Activated CD4-positive, alpha-beta T cell treated with anti-CD3 and anti-CD28 coated beads for 24 hours (primary cell): Measurements from ENCODE around the gene SRSF1.
A peak's percentile ranks its signal among the peaks of the same experiment; 100 is the strongest.

Source experiments
- DNase-seq, 2 donors: peaks; one replicate each; pipeline ENCODE4 v3.0.0-alpha.2; 2020; ENCODE audit warnings: low read depth in 2 of 2

Gene SRSF1

DNA sequence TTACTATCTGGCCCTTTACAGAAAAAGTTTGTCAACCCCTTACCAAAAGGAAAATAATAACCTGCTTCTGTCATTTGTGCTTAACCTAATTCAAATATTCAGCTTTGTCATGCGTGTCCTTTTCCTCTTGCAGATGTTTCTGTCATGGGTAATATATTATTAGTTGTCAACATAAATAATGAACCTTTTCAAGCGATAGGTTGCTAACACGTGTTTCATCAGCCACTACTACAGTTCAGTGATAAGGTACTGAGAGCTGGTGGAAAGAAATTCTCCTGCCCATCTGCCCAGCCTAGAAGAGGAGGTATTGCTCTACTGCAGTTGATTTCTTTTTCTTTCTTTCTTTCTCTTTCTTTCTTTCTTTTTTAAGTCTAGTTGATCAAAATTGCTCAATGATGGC is 12.0 kb upstream of the SRSF1 start:
- DNase-seq, result no peak

DNA sequence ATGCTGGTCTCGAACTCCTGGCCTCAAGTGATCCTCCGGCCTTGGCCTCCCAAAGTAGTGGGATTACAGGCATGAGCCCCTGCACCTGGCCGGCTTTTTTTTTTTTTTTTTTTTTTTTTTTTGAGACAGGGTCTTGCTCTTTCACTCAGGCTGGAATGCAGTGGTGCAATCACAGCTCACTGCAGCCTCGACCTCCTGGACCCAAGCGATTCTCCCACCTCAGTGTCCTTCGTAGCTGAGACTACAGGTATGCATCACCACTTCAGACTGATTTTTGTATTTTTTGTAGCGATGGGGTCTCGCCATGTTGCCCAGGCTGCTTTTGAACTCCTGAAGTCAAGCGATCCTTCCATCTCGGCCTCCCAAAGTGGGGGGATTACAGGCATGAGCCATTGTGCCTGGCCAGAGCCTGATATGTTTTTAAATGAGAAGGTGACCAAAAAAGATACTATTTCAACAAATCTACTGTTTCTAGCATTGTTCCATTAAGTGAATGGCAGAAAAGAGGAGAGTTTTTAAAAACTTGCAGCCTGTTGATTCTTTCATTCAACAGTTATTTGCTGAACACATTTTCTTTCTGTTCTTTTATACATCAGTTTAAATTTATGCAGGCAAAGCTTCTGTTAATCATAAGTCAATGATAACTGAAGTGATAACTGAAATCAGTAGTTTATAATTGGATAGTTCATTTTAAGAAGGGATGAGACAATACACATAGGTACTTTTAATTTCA is 3.2 kb upstream of the SRSF1 start:
- no peak for DNase-seq

GRCh38 chr17:58007781-58008706 is 998 bp upstream of the SRSF1 start:
- no peak for DNase-seq

DNA sequence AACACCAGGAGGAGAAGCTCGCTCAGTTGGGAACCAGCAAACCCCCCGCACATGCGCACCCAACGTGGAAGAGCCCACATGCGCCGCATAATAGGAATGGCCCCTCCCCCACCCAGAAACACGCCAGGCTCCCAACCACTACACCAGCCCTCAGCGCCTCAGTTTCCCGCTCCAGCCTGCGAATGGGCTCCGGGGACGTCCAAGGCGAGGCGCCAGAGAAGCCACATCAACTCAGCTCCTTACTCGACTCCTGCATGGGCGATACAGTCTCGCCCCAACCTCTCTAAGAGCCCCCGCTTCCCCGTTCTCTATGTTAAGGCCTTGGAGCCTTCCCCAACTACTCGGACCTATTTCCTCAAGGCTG is 504 bp downstream of the SRSF1 start:
- peak; percentile 67 for DNase-seq

GRCh38 chr17:58005728-58006559 is 1.1 kb downstream of the SRSF1 start:
- DNase-seq, result no peak

- DNase-seq, result no peak
Measured at GRCh38 chr17:58005031-58005727, 1.9 kb downstream of the SRSF1 start.

DNA sequence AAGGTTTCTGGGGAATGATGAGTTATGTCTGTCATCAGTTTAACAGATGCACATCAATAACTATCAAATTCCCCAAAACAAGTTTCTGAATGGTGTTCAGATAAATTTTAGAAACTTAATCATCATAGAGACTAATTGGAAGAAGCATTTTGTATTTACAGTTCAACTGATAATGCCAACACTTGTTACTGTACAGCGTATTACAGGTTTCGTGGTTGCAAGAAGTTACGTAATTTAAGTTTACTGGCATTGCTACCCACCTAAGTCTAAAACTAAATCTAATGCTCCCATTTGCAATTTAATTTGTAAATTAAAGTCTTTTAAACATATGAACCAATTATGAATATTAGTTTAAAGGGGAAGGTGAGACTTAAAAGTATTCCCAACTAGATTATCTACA is 3.0 kb downstream of the SRSF1 start:
- no peak for DNase-seq

- no peak for DNase-seq
Measured at GRCh38 chr17:58002973-58003372, 4.1 kb downstream of the SRSF1 start.

DNA sequence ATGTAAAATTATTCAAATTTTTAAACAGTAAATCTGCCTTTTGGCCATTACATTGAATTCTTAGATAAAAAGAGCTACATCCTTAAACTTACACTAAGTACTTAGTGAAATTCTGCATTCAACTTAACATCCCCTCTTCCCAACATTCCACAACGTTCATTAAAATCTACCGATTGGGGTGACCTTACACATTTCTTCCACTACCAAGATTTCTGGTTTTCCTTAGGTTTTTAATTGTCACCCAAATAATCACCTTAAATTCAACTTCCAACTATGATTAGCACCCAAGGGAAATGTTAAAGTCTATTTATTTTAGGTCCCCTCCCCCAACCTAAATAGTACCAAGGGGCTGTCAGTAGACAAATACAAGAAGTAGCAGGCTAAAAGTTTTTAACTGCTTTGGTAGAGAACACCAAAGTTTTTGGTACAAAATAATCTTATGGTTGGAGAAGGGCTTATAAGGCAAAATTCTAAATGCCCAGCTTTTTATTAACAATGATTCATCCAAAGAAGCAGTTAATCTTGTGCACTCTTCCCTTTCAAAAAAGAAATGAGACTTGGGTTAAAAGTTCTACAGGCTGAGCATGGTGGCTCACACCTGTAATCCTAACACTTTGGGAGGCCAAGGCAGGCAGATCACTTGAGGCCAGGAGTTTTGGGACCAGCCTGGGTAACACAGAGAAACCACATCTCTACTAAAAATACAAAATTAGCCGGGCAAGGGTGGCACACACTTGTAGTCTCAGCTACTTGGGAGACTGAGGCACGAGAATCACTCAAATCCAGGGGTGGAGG is 4.7 kb downstream of the SRSF1 start:
- DNase-seq, result no peak

GRCh38 chr17:58001461-58002124 is 5.5 kb downstream of the SRSF1 start:
- no peak for DNase-seq

- no peak for DNase-seq
Measured at GRCh38 chr17:57999496-58000017, 7.5 kb downstream of the SRSF1 start.

DNA sequence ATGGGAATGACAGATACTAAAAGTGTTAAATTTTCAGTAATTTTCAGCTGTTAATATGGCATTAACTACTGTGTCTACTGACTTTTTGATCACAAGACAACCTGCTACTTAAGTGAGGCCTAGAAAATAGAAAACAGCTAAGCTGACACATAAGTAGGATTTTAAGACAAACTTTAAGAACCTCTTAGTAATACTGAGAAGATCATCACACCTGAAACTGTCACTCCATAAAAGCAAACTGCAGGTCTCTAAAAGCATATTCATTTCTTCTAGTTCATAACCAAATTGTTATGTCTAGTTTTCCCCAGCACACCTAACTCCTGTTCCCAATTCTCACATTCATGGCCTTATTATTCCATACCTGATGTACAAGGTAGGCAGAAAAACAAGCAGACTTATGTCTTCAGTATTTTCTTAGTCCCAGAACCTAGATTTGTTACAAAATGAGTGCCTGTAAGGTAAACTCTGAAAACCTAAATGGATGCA is 8.0 kb downstream of the SRSF1 start:
- DNase-seq, result no peak

DNA sequence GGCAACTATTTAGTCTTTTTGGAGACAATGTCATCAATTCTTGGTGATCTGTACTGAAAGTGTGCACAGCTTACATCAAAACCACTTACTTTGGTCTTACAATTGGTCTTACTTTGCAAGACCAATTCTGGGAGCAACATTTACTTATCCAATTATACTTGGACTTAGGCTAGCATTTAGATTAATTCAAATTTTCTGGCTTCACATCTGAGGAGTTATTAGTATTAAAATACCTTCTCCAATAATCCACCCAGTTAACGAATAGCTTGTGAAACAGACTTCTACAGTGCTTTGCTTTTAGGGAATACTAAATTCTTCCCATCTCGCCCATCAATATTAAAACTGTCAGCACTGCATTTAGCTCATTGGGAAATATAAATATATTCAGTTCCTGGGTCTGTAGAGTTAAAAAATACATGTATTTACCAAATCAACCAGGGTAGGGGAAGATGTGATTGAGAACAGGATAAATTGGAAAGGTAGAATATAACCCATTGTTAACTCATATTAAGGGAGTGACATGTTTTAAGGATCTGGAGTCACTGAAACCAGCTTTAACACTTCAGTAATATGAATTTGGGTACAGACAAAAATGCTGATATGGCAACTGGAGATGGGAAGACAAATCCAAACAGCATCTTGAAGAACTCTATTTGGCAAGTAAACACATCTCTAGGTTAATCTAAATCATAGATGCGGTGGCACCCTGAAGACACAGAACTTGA is 9.8 kb downstream of the SRSF1 start:
- DNase-seq, result no peak

DNA sequence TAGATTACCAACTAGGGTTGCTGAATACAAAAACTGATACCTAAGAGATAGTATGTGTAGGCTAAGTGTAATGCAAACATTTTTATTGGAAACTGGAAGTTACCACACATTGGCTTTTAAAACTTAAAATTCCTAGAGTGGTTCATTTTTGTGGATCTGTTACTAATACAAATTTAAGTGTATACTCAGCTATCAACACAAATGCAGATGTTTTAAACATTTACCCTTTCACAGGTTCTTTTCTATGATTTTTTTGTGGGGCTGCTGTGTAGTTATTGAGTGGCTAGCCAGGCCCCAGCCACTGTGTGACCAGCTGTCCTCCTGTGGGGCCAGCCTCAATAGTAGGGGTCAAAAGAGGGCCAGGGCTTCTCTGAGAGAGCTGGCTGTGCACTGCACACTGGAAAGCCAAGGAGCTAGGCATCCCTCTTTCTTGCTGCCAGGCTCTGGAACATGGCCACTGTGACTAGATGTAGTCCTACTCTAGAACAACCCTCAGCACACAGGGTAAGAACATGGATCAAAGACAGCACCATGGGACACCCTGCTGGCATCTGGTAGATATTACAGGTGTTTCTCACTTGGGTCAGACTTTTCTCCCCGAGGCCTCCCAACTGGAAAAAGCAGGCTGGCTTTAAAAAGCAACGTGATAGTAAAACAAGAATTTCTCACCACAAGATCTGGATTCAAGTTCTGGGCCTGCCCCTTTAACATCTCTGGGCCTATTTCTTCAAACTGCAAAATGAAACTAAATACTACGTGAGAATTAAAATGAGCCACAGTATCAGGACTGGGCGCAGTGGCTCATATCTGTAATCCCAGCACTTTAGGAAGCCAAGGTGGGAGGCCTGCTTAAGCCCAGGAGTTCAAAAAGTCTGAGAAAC is 11.7 kb downstream of the SRSF1 start:
- DNase-seq, result peak; percentile 39 to 43

- no peak for DNase-seq
Measured at GRCh38 chr17:57994436-57994835, 12.6 kb downstream of the SRSF1 start.

DNA sequence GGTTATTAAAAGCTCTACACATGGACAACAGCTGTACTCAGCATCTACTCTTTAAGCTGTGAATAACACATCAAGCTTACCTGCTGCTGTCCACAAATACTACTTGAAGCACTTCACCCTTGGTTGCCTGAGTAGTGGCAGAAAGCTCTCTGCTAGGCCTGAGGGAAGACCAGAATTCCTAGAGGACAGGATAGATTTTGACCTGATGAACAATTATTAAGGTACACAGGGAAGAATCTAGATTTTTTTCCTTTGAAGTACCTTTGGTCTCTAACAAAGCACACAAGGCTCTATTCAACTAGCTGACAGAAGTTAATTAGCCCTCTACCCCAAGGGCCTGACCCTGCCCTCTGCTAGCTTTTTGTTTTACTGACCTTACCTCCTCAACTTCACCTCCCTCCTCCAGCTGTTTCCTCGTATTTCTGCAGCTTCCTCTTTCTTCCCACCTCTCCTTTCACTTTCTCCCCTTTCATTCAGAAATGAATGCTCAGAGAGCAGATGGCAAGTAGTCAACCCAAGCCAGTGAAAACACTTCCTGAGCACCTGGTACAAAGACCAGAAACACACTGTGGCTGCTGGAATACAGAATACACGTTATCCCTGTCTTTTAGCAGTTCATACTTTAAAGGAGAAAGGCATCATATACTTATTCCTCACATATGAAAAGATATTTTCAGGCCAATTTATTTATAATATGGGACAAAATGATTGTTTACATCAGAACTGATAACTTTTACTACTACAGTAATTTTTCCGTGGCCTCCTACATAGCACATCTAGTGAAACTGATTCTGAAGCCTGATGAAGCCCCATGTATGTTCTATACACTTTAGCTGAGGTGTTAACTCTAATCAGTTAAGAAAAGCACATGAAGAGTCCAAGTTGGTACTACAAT is 13.3 kb downstream of the SRSF1 start:
- no peak for DNase-seq

GRCh38 chr17:57991537-57991936 is 15.5 kb downstream of the SRSF1 start:
- DNase-seq, result no peak
